Right atrium auricular region (tissue), 2 donors: ENCODE data around the gene POMC. TPM values are rescaled to one million over a fixed set of nuclear protein-coding genes. Genes with fewer than 3 reads are reported as not detected.
"Not testable (repeated sequence)": the region's sequence is repeated elsewhere in the genome, so short reads cannot be mapped to it uniquely, and the experiment has no call there.

Experiments
- DNase-seq: peaks from one replicate; pipeline ENCODE4 v3.0.0-alpha.2; 2019; ENCODE audit warnings: low spot score
- H3K27ac ChIP-seq, 2 donors: fragments of 200-600 bp; sonication (generic); 1 replicate in 1 of 2; 2 replicates in 1 of 2; pipeline ENCODE4 v1.5.1; 2016 to 2019
- H3K27me3 ChIP-seq, 2 donors: fragments of 200-600 bp; sonication (generic); one replicate each; pipeline versions ENCODE4 v1.5.1 to v1.6.0; 2017 to 2019
- H3K36me3 ChIP-seq: fragments of 200-600 bp; sonication (generic); one replicate; pipeline ENCODE4 v1.5.1; 2016
- H3K4me1 ChIP-seq, 2 donors: fragments of 200-600 bp; sonication (generic); one replicate each; pipeline versions ENCODE4 v1.5.1 to v1.6.0; 2017 to 2019
- H3K4me3 ChIP-seq, 2 donors: fragments of 200-600 bp; sonication (generic); 1 replicate in 1 of 2; 2 replicates in 1 of 2; pipeline ENCODE4 v1.5.1; 2017 to 2019; ENCODE audit warnings: mild to moderate bottlenecking in 1 of 2, moderate library complexity in 1 of 2
- H3K9me3 ChIP-seq, 2 donors: fragments of 200-600 bp; sonication (generic); one replicate each; pipeline ENCODE4 v1.5.1; 2019
- CTCF ChIP-seq, 2 donors: fragments of 200-600 bp; sonication (generic); IDR thresholded peaks; one replicate each; pipeline ENCODE4 v1.5.1; 2019; ENCODE audit warnings: antibody characterized with exemption in 2 of 2
- total RNA-seq, 2 donors: library from RNA; depleted of rRNA; stranded (reverse); fragments of >200 nt; gene quantifications; one replicate each; pipeline ENCODE4 v1.1.0, GENCODE V29; 2016

Gene POMC
- total RNA-seq, 2 donors from 2014 or later, result 9.0 to 12.6 TPM

- no peak for TF ChIP-seq CTCF (IDR thresholded peaks at IDR 0.05)
- H3K36me3 ChIP-seq, result no peaks in the 10 kb centered on the region
- H3K4me1 ChIP-seq, result peaks cover 0 to 10% of the 10 kb centered on the region in 2 donors
- H3K27ac ChIP-seq, result no peak overlapping the region
- no peaks in the 10 kb centered on the region for H3K9me3 ChIP-seq
- H3K27me3 ChIP-seq, result peaks cover 9 to 21% of the 10 kb centered on the region in 2 donors
- H3K4me3 ChIP-seq, result no peak overlapping the region
- no peak for DNase-seq
These were observed 3.8 kb downstream of the POMC start for GRCh38 chr2:25164561-25164960.

GRCh38 chr2:25162061-25162460 lies 6.3 kb downstream of the POMC start:
- H3K27me3 ChIP-seq, H3K4me3 ChIP-seq, DNase-seq, H3K27ac ChIP-seq, H3K36me3 ChIP-seq, H3K9me3 ChIP-seq, H3K4me1 ChIP-seq: not testable (repeated sequence)

GRCh38 chr2:25161055-25161781 lies 7.2 kb downstream of the POMC start:
- no peak for DNase-seq

GRCh38 chr2:25160376-25160775 lies 8.0 kb downstream of the POMC start:
- Histone ChIP-seq H3K27me3 (no peaks in the 10 kb centered on the region), H3K9me3 (no peaks in the 10 kb centered on the region), H3K36me3 (no peaks in the 10 kb centered on the region), H3K4me1 (no peaks in the 10 kb centered on the region), H3K4me3 (no peak overlapping the region), H3K27ac (no peak overlapping the region)
- DNase-seq, result no peak
- TF ChIP-seq CTCF (IDR thresholded peaks at IDR 0.05), result no peak

More at GRCh38 chr2:25161055-25161781, 7.2 kb downstream of the POMC start:
- H3K36me3 ChIP-seq, result no peaks in the 10 kb centered on the region
- no peaks in the 10 kb centered on the region for H3K27me3 ChIP-seq
- H3K4me1 ChIP-seq, result no peaks in the 10 kb centered on the region
- no peak for TF ChIP-seq CTCF (IDR thresholded peaks at IDR 0.05)
- H3K9me3 ChIP-seq, result no peaks in the 10 kb centered on the region
- peak overlapping the region; percentile 44 to 45 for H3K4me3 ChIP-seq
- peak overlapping the region in 1 of 2 donors; percentile 52 for H3K27ac ChIP-seq

GRCh38 chr2:25159949-25160348 lies 8.4 kb downstream of the POMC start:
- no peak for TF ChIP-seq CTCF (IDR thresholded peaks at IDR 0.05)

GRCh38 chr2:25158096-25158852 lies 10.1 kb downstream of the POMC start:
- Histone ChIP-seq H3K4me3 (no peak overlapping the region), H3K27ac (no peak overlapping the region), H3K27me3 (no peaks in the 10 kb centered on the region), H3K9me3 (no peaks in the 10 kb centered on the region), H3K4me1 (no peaks in the 10 kb centered on the region), H3K36me3 (no peaks in the 10 kb centered on the region)
- TF ChIP-seq CTCF (IDR thresholded peaks at IDR 0.05), result no peak
- DNase-seq, result no peak

More at GRCh38 chr2:25159949-25160348, 8.4 kb downstream of the POMC start:
- DNase-seq, result no peak
- Histone ChIP-seq H3K36me3 (no peaks in the 10 kb centered on the region), H3K4me3 (no peak overlapping the region), H3K4me1 (no peaks in the 10 kb centered on the region), H3K27ac (no peak overlapping the region), H3K9me3 (no peaks in the 10 kb centered on the region), H3K27me3 (no peaks in the 10 kb centered on the region)
